ENCODE measurements around the gene TLCD3A. TPM values are rescaled to one million over a fixed set of nuclear protein-coding genes. Genes with fewer than 3 reads are reported as not detected.
A peak's percentile ranks its signal among the peaks of the same experiment; 100 is the strongest.
"Not testable (repeated sequence)": the region's sequence is repeated elsewhere in the genome, so short reads cannot be mapped to it uniquely, and the experiment has no call there.

TLCD3A gene
- total RNA-seq, 1 experiment from 2014 or later = 10.9 TPM

DNA sequence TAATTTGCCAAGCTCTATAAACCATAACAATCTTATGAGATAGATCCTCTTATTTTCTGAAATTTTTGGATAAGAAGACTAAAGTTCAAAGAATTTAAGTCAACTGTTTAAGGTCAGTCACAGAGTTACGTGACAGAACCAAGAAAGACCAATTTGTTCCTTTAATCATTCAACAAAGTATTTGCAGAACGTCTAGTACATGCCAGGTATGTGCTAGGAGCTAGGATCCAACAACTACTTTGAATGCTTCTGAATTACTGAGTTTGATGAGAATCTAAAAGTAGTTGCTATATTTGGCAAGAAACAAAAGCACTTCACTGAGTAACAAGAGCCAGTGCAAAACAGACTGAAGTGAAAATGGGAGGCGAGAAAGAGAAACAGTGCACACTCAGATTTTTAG lies 34.7 kb downstream of the TLCD3A start:
- no peaks in the 10 kb centered on the region for H3K27me3 ChIP-seq (replicated peaks)

GRCh38 chr17:773016-773415 lies 40.6 kb downstream of the TLCD3A start:
- H3K27me3 ChIP-seq (replicated peaks) = no peaks in the 10 kb centered on the region
- H3K9me3 ChIP-seq (replicated peaks) = no peaks in the 10 kb centered on the region
- H3K27ac ChIP-seq = no peak overlapping the region
- peaks cover 76% of the 10 kb centered on the region for H3K36me3 ChIP-seq
- DNase-seq (ENCODE audit: low read depth in 1 of 2, low spot score in 2 of 2) = no peak
- peaks cover 15% of the 10 kb centered on the region for H3K4me1 ChIP-seq (replicated peaks)
- no peak overlapping the region for H3K4me3 ChIP-seq

More for the DNA sequence above, 34.7 kb downstream of the TLCD3A start:
- Histone ChIP-seq H3K27ac (no peak overlapping the region), H3K4me3 (no peak overlapping the region), H3K36me3 (peaks cover 60% of the 10 kb centered on the region), H3K9me3 (replicated peaks) (no peaks in the 10 kb centered on the region), H3K4me1 (replicated peaks) (no peaks in the 10 kb centered on the region)
- no peak for DNase-seq (ENCODE audit: low read depth in 1 of 2, low spot score in 2 of 2)

GRCh38 chr17:773467-774312 lies 41.3 kb downstream of the TLCD3A start:
- peak in 1 of 2 experiments; percentile 16 for DNase-seq (ENCODE audit: low read depth in 1 of 2, low spot score in 2 of 2)
- Histone ChIP-seq H3K9me3 (replicated peaks) (no peaks in the 10 kb centered on the region), H3K4me3 (no peak overlapping the region), H3K36me3 (peaks cover 82% of the 10 kb centered on the region), H3K27me3 (replicated peaks) (no peaks in the 10 kb centered on the region), H3K4me1 (replicated peaks) (peaks cover 15% of the 10 kb centered on the region), H3K27ac (no peak overlapping the region)

DNA sequence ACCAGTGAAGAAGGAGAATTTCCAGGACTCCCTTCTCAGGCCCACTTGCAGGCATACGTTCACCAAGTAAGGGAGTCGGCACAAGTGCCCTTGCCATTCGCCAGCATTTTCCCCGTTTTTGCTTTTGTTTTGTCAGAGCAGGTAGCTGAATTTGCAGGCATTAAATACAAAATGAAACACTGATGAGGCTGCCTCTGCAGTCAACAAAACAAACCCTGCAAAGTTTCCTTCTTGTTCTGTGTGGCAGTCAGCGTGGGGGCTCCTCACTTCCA lies 41.9 kb downstream of the TLCD3A start:
- Histone ChIP-seq H3K9me3 (replicated peaks) (no peaks in the 10 kb centered on the region), H3K4me3 (no peak overlapping the region), H3K4me1 (replicated peaks) (peaks cover 15% of the 10 kb centered on the region), H3K36me3 (peaks cover 85% of the 10 kb centered on the region), H3K27me3 (replicated peaks) (no peaks in the 10 kb centered on the region), H3K27ac (no peak overlapping the region)
- DNase-seq (ENCODE audit: low read depth in 1 of 2, low spot score in 2 of 2) = no peak

- no peaks in the 10 kb centered on the region for H3K9me3 ChIP-seq (replicated peaks)
- H3K27me3 ChIP-seq (replicated peaks) = no peaks in the 10 kb centered on the region
- DNase-seq (ENCODE audit: low read depth in 1 of 2, low spot score in 2 of 2) = no peak
- H3K4me3 ChIP-seq = no peak overlapping the region
- H3K36me3 ChIP-seq = peaks cover 62% of the 10 kb centered on the region
- no peak overlapping the region for H3K27ac ChIP-seq
- H3K4me1 ChIP-seq (replicated peaks) = peaks cover 20% of the 10 kb centered on the region
Observed at GRCh38 chr17:778096-778495, 45.7 kb downstream of the TLCD3A start.

GRCh38 chr17:781805-782731 lies 49.7 kb downstream of the TLCD3A start, which contains the start of the genes GLOD4 and MRM3:
TSS of gene GLOD4 (minus strand) at chr17:782280. CDS start at chr17:782255, 25 bp downstream.
TSS of gene MRM3 (plus strand) at chr17:782353. CDS start at chr17:782379, 26 bp downstream.
- Histone ChIP-seq H3K27ac (peak within 1 kb of the TSS; percentile 28), H3K36me3 (peaks cover 36% of the 10 kb centered on the region), H3K9me3 (replicated peaks) (no peaks in the 10 kb centered on the region), H3K4me1 (replicated peaks) (peaks cover 10% of the 10 kb centered on the region), H3K27me3 (replicated peaks) (no peaks in the 10 kb centered on the region), H3K4me3 (peak within 1 kb of the TSS; percentile 74)
- peak; percentile 85 to 91 for DNase-seq (ENCODE audit: low read depth in 1 of 2, low spot score in 2 of 2)

DNA sequence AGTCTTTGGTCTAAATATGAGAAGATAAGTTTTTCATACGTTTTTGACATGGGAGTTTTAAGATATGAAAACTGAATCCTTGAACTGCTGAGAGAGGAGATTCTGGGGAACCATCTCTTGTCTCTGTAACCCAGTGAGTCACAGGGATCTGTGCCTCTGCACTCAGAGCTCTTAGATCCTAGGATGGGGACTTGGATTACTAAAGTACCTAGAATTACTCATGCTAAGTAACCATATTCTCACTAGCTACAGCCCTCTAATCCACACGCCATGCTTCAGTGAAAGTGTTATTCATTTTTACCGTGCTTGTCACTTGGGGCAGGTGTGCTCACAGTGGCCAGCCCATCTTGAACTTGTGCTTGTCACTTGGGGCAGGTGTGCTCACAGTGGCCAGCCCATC lies 51.7 kb downstream of the TLCD3A start:
- no peak overlapping the region for H3K27ac ChIP-seq
- peaks cover 10% of the 10 kb centered on the region for H3K4me1 ChIP-seq (replicated peaks)
- H3K4me3 ChIP-seq = no peak overlapping the region
- H3K36me3 ChIP-seq = peaks cover 34% of the 10 kb centered on the region
- H3K9me3 ChIP-seq (replicated peaks) = no peaks in the 10 kb centered on the region
- DNase-seq (ENCODE audit: low read depth in 1 of 2, low spot score in 2 of 2) = no peak
- no peaks in the 10 kb centered on the region for H3K27me3 ChIP-seq (replicated peaks)

DNA sequence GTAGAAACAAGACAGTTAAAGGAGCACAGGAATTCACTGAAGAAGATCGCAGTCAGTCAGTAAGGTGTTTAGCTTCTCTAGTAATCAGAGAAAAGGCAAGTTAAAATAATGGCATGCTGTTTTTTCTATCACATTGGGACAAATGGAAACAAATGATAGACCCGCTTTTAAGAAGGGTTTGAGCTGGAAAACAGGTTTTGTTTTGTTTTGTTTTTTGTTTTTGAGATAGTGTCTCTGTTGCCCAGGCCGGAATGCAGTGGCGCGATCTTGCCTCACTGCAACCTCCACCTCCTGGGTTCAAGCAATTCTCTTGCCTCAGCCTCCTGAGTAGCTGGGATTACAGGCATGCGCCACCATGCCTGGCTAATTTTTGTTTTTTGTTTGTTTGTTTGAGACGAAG lies 53.5 kb downstream of the TLCD3A start:
- DNase-seq (ENCODE audit: low read depth in 1 of 2, low spot score in 2 of 2); H3K4me1 ChIP-seq (replicated peaks); H3K9me3 ChIP-seq (replicated peaks); H3K27ac ChIP-seq; H3K4me3 ChIP-seq; H3K27me3 ChIP-seq (replicated peaks): not testable (repeated sequence)
- H3K36me3 ChIP-seq = peaks cover 42% of the 10 kb centered on the region

DNA sequence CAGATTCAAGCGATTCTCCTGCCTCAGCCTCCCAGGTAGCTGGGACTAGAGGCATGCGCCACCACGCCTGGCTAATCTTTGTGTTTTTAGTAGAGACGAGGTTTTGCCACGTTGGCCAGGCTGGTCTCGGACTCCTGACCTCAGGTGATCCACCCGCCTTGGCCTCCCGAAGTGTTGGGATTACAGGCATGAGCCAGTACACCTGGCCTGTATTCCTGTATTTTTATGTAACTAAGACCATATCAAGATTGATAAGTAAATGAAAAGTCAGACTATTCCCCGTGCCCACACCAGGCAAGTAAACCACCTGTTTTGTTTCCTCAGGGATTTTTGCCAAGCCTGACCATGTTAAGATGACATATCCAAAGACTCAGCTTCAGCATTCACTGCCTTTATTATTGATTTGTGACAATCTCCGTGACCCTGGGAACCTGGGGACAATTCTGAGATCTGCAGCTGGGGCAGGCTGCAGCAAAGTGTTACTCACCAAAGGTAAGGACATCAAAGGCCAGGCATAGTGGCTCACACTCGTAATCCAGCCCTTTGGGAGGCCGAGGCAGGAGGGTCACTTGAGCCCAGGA lies 55.3 kb downstream of the TLCD3A start:
- H3K36me3 ChIP-seq = peaks cover 47% of the 10 kb centered on the region
- DNase-seq (ENCODE audit: low read depth in 1 of 2, low spot score in 2 of 2) = no peak
- H3K4me1 ChIP-seq (replicated peaks) = 0 out of 2 replicates have a peak, but pooled peaks cover 5% of the 10 kb centered on the region
- H3K27ac ChIP-seq = no peak overlapping the region
- H3K27me3 ChIP-seq (replicated peaks) = no peaks in the 10 kb centered on the region
- H3K4me3 ChIP-seq = no peak overlapping the region
- H3K9me3 ChIP-seq (replicated peaks) = no peaks in the 10 kb centered on the region

GRCh38 chr17:788551-788950 lies 56.2 kb downstream of the TLCD3A start:
- Histone ChIP-seq H3K27me3 (replicated peaks) (no peaks in the 10 kb centered on the region), H3K36me3 (peaks cover 47% of the 10 kb centered on the region), H3K4me1 (replicated peaks) (no peaks in the 10 kb centered on the region), H3K4me3 (no peak overlapping the region), H3K27ac (no peak overlapping the region), H3K9me3 (replicated peaks) (no peaks in the 10 kb centered on the region)
- DNase-seq (ENCODE audit: low read depth in 1 of 2, low spot score in 2 of 2) = no peak

DNA sequence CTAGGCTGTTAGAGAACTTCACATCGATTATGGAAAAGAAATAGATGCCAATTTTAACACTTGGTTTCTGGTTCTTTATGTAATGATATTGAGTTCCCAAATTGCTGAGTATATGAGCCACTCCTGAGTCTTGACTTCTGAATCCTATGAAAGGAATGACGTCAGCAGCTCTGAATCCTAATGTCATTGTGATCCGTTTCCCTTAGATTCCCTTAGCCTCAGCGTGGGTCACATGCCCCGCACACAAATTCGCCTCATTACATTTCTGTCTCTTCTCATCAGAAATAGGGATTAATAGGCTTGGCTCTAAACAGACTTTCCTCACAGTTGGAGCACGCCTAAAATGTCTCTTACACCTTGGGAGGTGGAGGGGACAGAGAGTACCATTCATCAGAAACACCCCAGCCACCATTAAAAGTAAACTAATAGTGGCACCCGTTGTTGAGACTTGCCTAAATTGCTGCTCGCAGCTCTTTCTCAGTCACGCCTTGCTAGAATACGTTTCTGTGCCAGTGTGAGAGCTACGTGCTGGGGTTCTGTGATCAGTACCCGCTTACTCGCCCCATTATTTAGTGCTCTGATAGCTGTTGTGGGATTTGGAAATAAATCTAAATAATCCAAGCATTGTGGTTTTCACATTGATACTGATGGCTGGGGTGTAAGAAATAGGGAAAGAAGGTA lies 56.9 kb downstream of the TLCD3A start:
- no peaks in the 10 kb centered on the region for H3K9me3 ChIP-seq (replicated peaks)
- no peak for DNase-seq (ENCODE audit: low read depth in 1 of 2, low spot score in 2 of 2)
- H3K4me1 ChIP-seq (replicated peaks) = no peaks in the 10 kb centered on the region; the same call in 1 of the 2 replicates
- H3K4me3 ChIP-seq = no peak overlapping the region
- H3K27me3 ChIP-seq (replicated peaks) = no peaks in the 10 kb centered on the region
- H3K27ac ChIP-seq = no peak overlapping the region
- H3K36me3 ChIP-seq = peaks cover 44% of the 10 kb centered on the region

DNA sequence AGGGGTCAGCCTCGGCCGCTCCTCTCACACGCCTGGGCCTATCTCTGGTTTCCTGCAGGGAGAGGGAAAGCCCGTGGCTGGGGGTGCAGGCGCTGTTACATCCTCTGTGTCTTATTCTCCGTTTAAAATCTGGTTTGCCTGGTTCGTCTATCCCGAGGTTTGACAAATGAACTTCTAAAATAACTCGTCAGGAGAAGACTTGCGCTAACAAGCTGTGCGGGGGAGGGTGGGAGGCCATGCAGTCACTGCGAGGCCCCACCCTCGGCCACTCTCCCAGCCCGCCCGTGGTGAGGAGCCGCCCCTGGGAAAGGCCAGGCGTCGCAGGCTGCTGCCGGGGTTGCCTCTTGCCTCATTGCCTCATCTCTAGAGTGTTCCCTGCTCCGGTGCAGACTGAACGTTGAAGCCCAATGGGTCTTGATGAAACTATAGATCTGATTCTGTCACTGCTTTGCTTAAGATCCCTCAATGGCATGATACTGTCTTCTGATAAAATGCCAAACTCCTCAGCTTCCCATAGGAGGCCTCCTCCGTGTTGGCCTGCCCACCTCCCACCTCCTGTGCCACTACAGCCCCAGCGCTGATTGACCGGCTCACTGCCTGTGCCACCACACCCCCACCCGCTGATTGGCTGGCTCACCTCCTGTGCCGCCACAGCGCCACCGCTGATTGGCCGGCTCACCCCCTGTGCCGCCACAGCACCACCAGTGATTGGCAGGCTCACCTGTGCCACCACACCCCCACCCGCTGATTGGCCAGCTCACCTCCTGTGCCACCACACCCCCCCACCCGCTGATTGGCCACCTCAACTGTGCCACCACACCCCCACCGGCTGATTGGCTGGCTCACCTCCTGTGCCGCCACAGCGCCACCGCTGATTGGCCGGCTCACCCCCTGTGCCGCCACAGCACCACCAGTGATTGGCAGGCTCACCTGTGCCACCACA lies 57.8 kb downstream of the TLCD3A start:
- H3K36me3 ChIP-seq = peaks cover 39% of the 10 kb centered on the region
- not testable (repeated sequence) for H3K27me3 ChIP-seq (replicated peaks); H3K27ac ChIP-seq; H3K4me1 ChIP-seq (replicated peaks); DNase-seq (ENCODE audit: low read depth in 1 of 2, low spot score in 2 of 2); H3K4me3 ChIP-seq; H3K9me3 ChIP-seq (replicated peaks)

Data from SJSA1 (cell line).